Measurements from ENCODE around the gene RMRP.

DNA sequence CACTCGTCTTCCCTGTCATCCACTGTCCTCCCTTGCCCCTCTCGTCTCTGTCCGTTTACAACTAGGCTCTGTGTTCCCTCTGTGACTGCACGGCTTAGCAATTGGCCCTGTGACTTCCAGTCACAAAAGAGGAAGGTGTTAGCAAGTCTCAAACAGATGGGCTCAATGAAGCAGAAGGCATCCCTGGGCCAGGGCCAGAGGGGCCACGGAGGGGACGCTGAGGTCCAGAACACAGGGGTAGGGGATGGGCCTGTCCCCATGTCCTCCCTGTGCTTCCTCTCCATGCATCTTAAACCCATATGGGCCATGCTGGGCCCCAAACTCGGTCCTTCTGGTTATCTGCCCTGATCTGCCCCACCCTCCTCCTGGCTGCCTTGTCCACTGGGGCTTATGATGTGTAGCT lies 39.5 kb downstream of the RMRP start, which contains the start of gene CD72:
- TF ChIP-seq, protein P1, sequence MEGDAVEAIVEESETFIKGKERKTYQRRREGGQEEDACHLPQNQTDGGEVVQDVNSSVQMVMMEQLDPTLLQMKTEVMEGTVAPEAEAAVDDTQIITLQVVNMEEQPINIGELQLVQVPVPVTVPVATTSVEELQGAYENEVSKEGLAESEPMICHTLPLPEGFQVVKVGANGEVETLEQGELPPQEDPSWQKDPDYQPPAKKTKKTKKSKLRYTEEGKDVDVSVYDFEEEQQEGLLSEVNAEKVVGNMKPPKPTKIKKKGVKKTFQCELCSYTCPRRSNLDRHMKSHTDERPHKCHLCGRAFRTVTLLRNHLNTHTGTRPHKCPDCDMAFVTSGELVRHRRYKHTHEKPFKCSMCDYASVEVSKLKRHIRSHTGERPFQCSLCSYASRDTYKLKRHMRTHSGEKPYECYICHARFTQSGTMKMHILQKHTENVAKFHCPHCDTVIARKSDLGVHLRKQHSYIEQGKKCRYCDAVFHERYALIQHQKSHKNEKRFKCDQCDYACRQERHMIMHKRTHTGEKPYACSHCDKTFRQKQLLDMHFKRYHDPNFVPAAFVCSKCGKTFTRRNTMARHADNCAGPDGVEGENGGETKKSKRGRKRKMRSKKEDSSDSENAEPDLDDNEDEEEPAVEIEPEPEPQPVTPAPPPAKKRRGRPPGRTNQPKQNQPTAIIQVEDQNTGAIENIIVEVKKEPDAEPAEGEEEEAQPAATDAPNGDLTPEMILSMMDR (IDR thresholded peaks at IDR 0.05): no peak
- TF ChIP-seq POLR2A (IDR thresholded peaks at IDR 0.05): no peak

Data from vagina (tissue), 2 donors.